BLaER1 treated with 17β-estradiol and CSF1 and Interleukin-3, amounts not matched to agents 10 nM and 100 nM (cell line): ENCODE measurements around the gene GNG2.
A peak's percentile ranks its signal among the peaks of the same experiment; 100 is the strongest.

Source experiments
- H3K27ac ChIP-seq, 11 experiments: shearing (Covaris generic); formaldehyde crosslinking; 2 replicates each; pipeline ENCODE4 v1.8.1; 2022
- H3K27me3 ChIP-seq, 11 experiments: shearing (Covaris generic); formaldehyde crosslinking; 2 replicates each; pipeline ENCODE4 v1.8.1; 2022
- H3K36me3 ChIP-seq, 11 experiments: shearing (Covaris generic); formaldehyde crosslinking; 2 replicates each; pipeline ENCODE4 v1.8.1; 2022
- H3K4me1 ChIP-seq, 10 experiments: shearing (Covaris generic); formaldehyde crosslinking; 2 replicates each; pipeline ENCODE4 v1.8.1; 2022
- H3K4me2 ChIP-seq, 11 experiments: shearing (Covaris generic); formaldehyde crosslinking; 2 replicates each; pipeline ENCODE4 v1.8.1; 2022
- H3K4me3 ChIP-seq, 10 experiments: shearing (Covaris generic); formaldehyde crosslinking; 2 replicates each; pipeline ENCODE4 v1.8.1; 2022
- H3K9ac ChIP-seq, 11 experiments: shearing (Covaris generic); formaldehyde crosslinking; 2 replicates each; pipeline ENCODE4 v1.8.1; 2022
- H3K9me3 ChIP-seq, 11 experiments: shearing (Covaris generic); formaldehyde crosslinking; replicated peaks in 1 of 11; 2 replicates each; pipeline ENCODE4 v1.8.1; 2022
- H4K20me1 ChIP-seq, 11 experiments: shearing (Covaris generic); formaldehyde crosslinking; 2 replicates each; pipeline ENCODE4 v1.8.1; 2022
- Cebpa-rat ChIP-seq, 11 experiments: shearing (Covaris generic); IDR thresholded peaks; 2 replicates each; pipeline ENCODE4 v1.8.1; 2022

Gene GNG2

GRCh38 chr14:51912112-51912786 lies 51.8 kb downstream of the GNG2 start:
- Histone ChIP-seq H4K20me1 (peaks cover 0 to 77% (median 0%) of the 10 kb centered on the region in 11 experiments; a peak in 4 of 22 replicates), H3K27ac (no peak overlapping the region), H3K4me3 (no peak overlapping the region), H3K9me3 (peaks cover 8 to 30% (median 15%) of the 10 kb centered on the region in 11 experiments; a peak in 20 of 22 replicates), H3K27me3 (no peaks in the 10 kb centered on the region), H3K9ac (no peak overlapping the region), H3K4me2 (no peak overlapping the region), H3K36me3 (peaks cover 6 to 79% (median 22%) of the 10 kb centered on the region in 11 experiments; a peak in 19 of 22 replicates), H3K4me1 (peaks cover 3 to 23% (median 13%) of the 10 kb centered on the region in 10 experiments; a peak in 19 of 20 replicates)
- TF ChIP-seq Cebpa-rat (IDR thresholded peaks at IDR 0.05): no peak

- H4K20me1 ChIP-seq: peaks cover 0 to 85% (median 0%) of the 10 kb centered on the region in 11 experiments; a peak in 4 of 22 replicates
- peaks cover 0 to 12% (median 0%) of the 10 kb centered on the region in 11 experiments; a peak in 4 of 22 replicates for H3K9me3 ChIP-seq
- H3K4me3 ChIP-seq: no peak overlapping the region
- H3K4me2 ChIP-seq: no peak overlapping the region
- H3K36me3 ChIP-seq: peaks cover 0 to 72% (median 11%) of the 10 kb centered on the region in 11 experiments; a peak in 14 of 22 replicates
- no peaks in the 10 kb centered on the region for H3K27me3 ChIP-seq
- H3K4me1 ChIP-seq: peaks cover 0 to 34% (median 22%) of the 10 kb centered on the region in 10 experiments; a peak in 17 of 20 replicates
- H3K27ac ChIP-seq: no peak overlapping the region
- H3K9ac ChIP-seq: no peak overlapping the region
- no peak for TF ChIP-seq Cebpa-rat (IDR thresholded peaks at IDR 0.05)
Measured at GRCh38 chr14:51914310-51914709, 53.9 kb downstream of the GNG2 start.

- H3K27ac ChIP-seq: peak overlapping the region in 5 of 11 experiments; percentile 32 to 75 (median 72); a peak in 9 of 22 replicates
- peak overlapping the region in 9 of 11 experiments; percentile 33 to 70 (median 64); a peak in 18 of 22 replicates for H3K4me2 ChIP-seq
- no peaks in the 10 kb centered on the region for H3K27me3 ChIP-seq
- H3K4me1 ChIP-seq: peaks cover 10 to 40% (median 23%) of the 10 kb centered on the region in 10 experiments
- H4K20me1 ChIP-seq: peaks cover 0 to 83% (median 0%) of the 10 kb centered on the region in 11 experiments; a peak in 7 of 22 replicates
- H3K36me3 ChIP-seq: peaks cover 0 to 67% (median 4%) of the 10 kb centered on the region in 11 experiments; a peak in 9 of 22 replicates
- 0 out of 22 replicates have a peak, but pooled peaks cover 0 to 7% (median 0%) of the 10 kb centered on the region in 11 experiments for H3K9me3 ChIP-seq
- H3K9ac ChIP-seq: peak overlapping the region in 3 of 11 experiments; percentile 11 to 54 (median 27); a peak in 3 of 22 replicates
- peak in 4 of 11 experiments; percentile 55 to 85 (median 77); a peak in 7 of 22 replicates for TF ChIP-seq Cebpa-rat (IDR thresholded peaks at IDR 0.05)
- H3K4me3 ChIP-seq: no peak overlapping the region
Measured at GRCh38 chr14:51917193-51917592, 56.8 kb downstream of the GNG2 start.

GRCh38 chr14:51921026-51921425 lies 60.6 kb downstream of the GNG2 start:
- H3K4me3 ChIP-seq: no peak overlapping the region
- no peak overlapping the region for H3K9ac ChIP-seq
- TF ChIP-seq Cebpa-rat (IDR thresholded peaks at IDR 0.05): no peak
- peaks cover 0 to 42% (median 0%) of the 10 kb centered on the region in 11 experiments; a peak in 6 of 22 replicates for H3K36me3 ChIP-seq
- H4K20me1 ChIP-seq: peaks cover 0 to 82% (median 0%) of the 10 kb centered on the region in 11 experiments; a peak in 7 of 22 replicates
- H3K27me3 ChIP-seq: no peaks in the 10 kb centered on the region
- H3K4me2 ChIP-seq: no peak overlapping the region; a peak in 2 of 22 replicates
- H3K4me1 ChIP-seq: peaks cover 23 to 47% (median 34%) of the 10 kb centered on the region in 10 experiments
- H3K9me3 ChIP-seq: peaks cover 0 to 7% (median 0%) of the 10 kb centered on the region in 11 experiments; a peak in 1 of 22 replicates
- H3K27ac ChIP-seq: no peak overlapping the region

- peaks cover 0 to 83% (median 0%) of the 10 kb centered on the region in 11 experiments; a peak in 5 of 22 replicates for H4K20me1 ChIP-seq
- H3K4me3 ChIP-seq: peak overlapping the region in 1 of 10 experiments; percentile 2; a peak in 1 of 20 replicates
- H3K27me3 ChIP-seq: no peaks in the 10 kb centered on the region
- H3K4me2 ChIP-seq: peak overlapping the region; percentile 48 to 82 (median 74)
- peaks cover 0 to 38% (median 6%) of the 10 kb centered on the region in 11 experiments; a peak in 9 of 22 replicates for H3K36me3 ChIP-seq
- H3K9ac ChIP-seq: peak overlapping the region in 9 of 11 experiments; percentile 15 to 56 (median 29); a peak in 11 of 22 replicates
- H3K27ac ChIP-seq: peak overlapping the region in 9 of 11 experiments; percentile 0 to 46 (median 29); a peak in 11 of 22 replicates
- H3K9me3 ChIP-seq: peaks cover 0 to 7% (median 0%) of the 10 kb centered on the region in 11 experiments; a peak in 1 of 22 replicates
- TF ChIP-seq Cebpa-rat (IDR thresholded peaks at IDR 0.05): no peak
- peaks cover 10 to 34% (median 19%) of the 10 kb centered on the region in 10 experiments for H3K4me1 ChIP-seq
Measured at GRCh38 chr14:51922624-51923023, 62.2 kb downstream of the GNG2 start.

GRCh38 chr14:51924600-51924999 lies 64.2 kb downstream of the GNG2 start:
- TF ChIP-seq Cebpa-rat (IDR thresholded peaks at IDR 0.05): no peak
- no peak overlapping the region for H3K4me3 ChIP-seq
- H3K9ac ChIP-seq: no peak overlapping the region
- H4K20me1 ChIP-seq: peaks cover 0 to 91% (median 0%) of the 10 kb centered on the region in 11 experiments; a peak in 5 of 22 replicates
- peak overlapping the region in 1 of 11 experiments; percentile 32; a peak in 2 of 22 replicates for H3K4me2 ChIP-seq
- H3K27ac ChIP-seq: no peak overlapping the region
- H3K27me3 ChIP-seq: no peaks in the 10 kb centered on the region
- H3K9me3 ChIP-seq: peaks cover 0 to 6% (median 0%) of the 10 kb centered on the region in 11 experiments; a peak in 1 of 22 replicates
- H3K36me3 ChIP-seq: peaks cover 0 to 49% (median 11%) of the 10 kb centered on the region in 11 experiments; a peak in 16 of 22 replicates
- H3K4me1 ChIP-seq: peaks cover 10 to 34% (median 15%) of the 10 kb centered on the region in 10 experiments

GRCh38 chr14:51925980-51926379 lies 65.6 kb downstream of the GNG2 start:
- H4K20me1 ChIP-seq: peaks cover 0 to 92% (median 0%) of the 10 kb centered on the region in 11 experiments; a peak in 6 of 22 replicates
- H3K4me1 ChIP-seq: peaks cover 10 to 46% (median 13%) of the 10 kb centered on the region in 10 experiments
- H3K4me3 ChIP-seq: no peak overlapping the region
- H3K36me3 ChIP-seq: peaks cover 0 to 54% (median 21%) of the 10 kb centered on the region in 11 experiments; a peak in 18 of 22 replicates
- H3K27ac ChIP-seq: no peak overlapping the region
- no peak overlapping the region for H3K9ac ChIP-seq
- peaks cover 0 to 10% (median 3%) of the 10 kb centered on the region in 11 experiments; a peak in 7 of 22 replicates for H3K9me3 ChIP-seq
- H3K4me2 ChIP-seq: no peak overlapping the region
- TF ChIP-seq Cebpa-rat (IDR thresholded peaks at IDR 0.05): no peak
- H3K27me3 ChIP-seq: no peaks in the 10 kb centered on the region

GRCh38 chr14:51926449-51926848 lies 66.0 kb downstream of the GNG2 start:
- H3K36me3 ChIP-seq: peaks cover 0 to 57% (median 21%) of the 10 kb centered on the region in 11 experiments; a peak in 18 of 22 replicates
- H3K27me3 ChIP-seq: no peaks in the 10 kb centered on the region
- no peak overlapping the region for H3K27ac ChIP-seq
- H3K9ac ChIP-seq: no peak overlapping the region
- H3K4me3 ChIP-seq: no peak overlapping the region
- H3K9me3 ChIP-seq: peaks cover 0 to 14% (median 3%) of the 10 kb centered on the region in 11 experiments; a peak in 7 of 22 replicates
- H4K20me1 ChIP-seq: peaks cover 0 to 88% (median 0%) of the 10 kb centered on the region in 11 experiments; a peak in 6 of 22 replicates
- H3K4me1 ChIP-seq: peaks cover 10 to 48% (median 13%) of the 10 kb centered on the region in 10 experiments
- no peak for TF ChIP-seq Cebpa-rat (IDR thresholded peaks at IDR 0.05)
- H3K4me2 ChIP-seq: no peak overlapping the region
